ENCODE results near the gene NPPA.
"Not testable (repeated sequence)": the region's sequence is repeated elsewhere in the genome, so short reads cannot be mapped to it uniquely, and the experiment has no call there.

NPPA gene

DNA sequence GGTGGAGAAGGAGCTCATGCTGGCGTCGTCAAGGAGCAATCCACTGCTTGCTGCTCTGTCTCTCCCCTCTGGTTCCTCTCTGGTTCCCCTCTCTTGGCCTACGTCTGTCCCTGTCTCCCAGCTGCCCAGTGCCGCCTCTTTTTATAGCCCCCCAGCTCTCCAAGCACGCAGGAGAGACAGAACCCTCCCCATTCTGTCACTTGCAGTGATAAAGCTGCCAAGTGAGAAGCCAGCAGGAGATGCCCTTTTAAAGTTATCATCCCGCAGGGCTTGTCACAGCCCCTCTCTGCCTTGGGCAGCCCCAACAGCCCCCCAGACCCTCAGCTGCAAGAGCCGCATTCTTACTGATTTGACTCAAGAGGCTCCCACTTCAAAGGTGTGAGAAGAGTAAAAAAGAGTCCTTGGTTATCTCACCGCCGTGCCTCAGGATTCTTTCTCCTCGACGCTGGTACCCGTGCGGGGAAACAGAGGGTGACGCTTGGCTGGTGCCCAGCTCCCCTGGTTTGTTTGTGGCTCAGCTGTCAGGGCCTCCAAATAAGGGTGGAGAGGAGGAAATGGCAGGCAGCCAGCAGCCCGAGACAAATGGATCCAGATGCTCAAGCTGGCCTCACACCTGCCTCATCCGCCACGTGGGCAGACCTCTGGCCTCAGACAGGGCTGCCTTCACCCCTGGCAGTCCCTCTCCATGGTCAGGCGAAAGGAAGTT is at the start of gene NPPA:
TSS of gene NPPA (minus strand) at position 117 of the 706 bp plus-strand sequence. CDS start at position 18, 99 bp downstream.
- no peak for DNase-seq

GRCh38 chr1:11894501-11894900 is 46.9 kb upstream of the NPPA start:
- DNase-seq, result not testable (repeated sequence)

GRCh38 chr1:11893907-11894251 is 46.3 kb upstream of the NPPA start:
- peak; percentile 8 for DNase-seq

- no peak for DNase-seq
These were observed 44.0 kb upstream of the NPPA start for GRCh38 chr1:11891433-11892186.

- no peak for DNase-seq
These were observed 41.3 kb upstream of the NPPA start for GRCh38 chr1:11888877-11889208.

- DNase-seq, result no peak
These were observed 40.8 kb upstream of the NPPA start for GRCh38 chr1:11888206-11888876.

- DNase-seq, result no peak
These were observed 40.1 kb upstream of the NPPA start for GRCh38 chr1:11887666-11888007.

GRCh38 chr1:11886986-11887665 is 39.5 kb upstream of the NPPA start:
- no peak for DNase-seq

- DNase-seq, result no peak
These were observed 38.3 kb upstream of the NPPA start for GRCh38 chr1:11885916-11886315.

- DNase-seq, result no peak
These were observed 35.4 kb upstream of the NPPA start for GRCh38 chr1:11882814-11883538.

DNA sequence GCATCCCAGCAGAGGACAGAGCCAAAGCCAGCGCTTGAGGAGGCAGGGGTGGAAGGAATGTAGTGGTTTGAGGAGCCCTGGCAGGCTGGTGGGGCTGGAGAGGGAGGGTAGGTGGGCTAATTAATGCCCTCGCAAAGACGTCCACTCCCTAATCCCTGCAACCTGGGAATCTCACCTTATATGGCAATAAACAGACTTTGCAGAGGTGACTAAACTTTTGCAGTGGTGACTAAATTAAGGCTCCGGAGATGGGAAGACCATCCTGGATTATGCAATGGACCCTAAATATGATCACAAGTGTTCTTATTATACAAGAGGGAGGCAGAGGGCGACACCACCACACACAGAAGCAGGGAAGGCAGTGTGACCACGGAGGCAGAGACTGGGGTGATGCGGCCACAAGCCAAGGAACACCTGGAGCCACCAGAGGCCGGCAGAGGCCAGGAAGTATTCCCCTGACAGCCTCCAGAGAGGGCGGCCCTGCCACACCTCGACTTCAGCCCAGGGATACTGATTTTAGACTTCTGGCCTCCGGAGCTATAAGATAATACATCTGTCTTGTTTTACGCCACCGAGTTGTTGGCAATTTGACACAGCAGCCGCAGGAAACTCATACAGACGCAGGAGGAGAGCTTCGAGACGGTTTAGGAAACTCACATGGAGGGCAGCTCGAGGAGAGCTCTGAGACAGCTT is 34.3 kb upstream of the NPPA start:
- DNase-seq, result no peak

- no peak for DNase-seq
These were observed 33.5 kb upstream of the NPPA start for GRCh38 chr1:11880911-11881748.

DNA sequence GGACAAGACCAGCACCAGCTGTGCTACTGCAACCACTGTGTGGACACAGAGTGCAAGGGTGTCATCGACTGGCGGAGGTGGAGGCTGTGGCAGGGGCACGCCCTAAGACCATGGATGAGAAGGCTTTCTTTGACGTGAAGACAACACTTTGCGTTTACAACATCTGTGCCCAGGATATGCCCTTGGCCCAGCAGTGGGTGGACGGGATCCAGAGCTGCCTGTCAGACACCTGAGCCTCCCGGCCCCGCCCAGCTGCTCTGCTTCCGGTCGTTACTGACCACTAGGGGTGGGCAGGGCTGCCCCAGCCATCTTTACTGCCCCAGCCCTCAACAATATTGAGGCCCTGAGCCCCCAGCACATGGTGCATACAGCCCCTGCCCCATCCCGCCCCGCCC is 32.6 kb upstream of the NPPA start:
- DNase-seq, result no peak

- no peak for DNase-seq
These were observed 32.0 kb upstream of the NPPA start for GRCh38 chr1:11879311-11880180.

- DNase-seq, result no peak
These were observed 31.3 kb upstream of the NPPA start for GRCh38 chr1:11878891-11879190.

GRCh38 chr1:11878081-11878890 is 30.7 kb upstream of the NPPA start:
- no peak for DNase-seq

DNA sequence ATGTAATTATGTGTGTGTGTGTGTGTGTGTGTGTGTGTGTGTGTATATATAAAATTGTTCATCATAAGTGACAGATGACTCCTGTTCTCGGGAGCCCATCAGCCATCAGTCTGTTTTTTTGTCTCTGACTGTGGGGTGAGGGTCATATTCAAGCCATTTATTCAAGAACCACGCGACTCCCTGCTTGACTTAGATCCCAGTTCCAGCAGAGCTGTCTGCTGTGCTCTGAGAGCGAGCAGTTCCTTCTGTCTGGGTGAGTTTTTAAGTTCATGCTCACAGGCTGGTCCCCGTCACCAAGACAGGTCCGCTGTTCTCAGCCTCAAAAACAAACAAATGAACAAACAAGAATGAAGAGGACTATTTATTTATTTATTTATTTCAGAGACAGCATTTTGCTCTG is 29.5 kb upstream of the NPPA start:
- DNase-seq, result no peak

- DNase-seq, result no peak
These were observed 27.5 kb upstream of the NPPA start for GRCh38 chr1:11875094-11875493.

- DNase-seq, result no peak
These were observed 27.0 kb upstream of the NPPA start for GRCh38 chr1:11874624-11875023.

GRCh38 chr1:11874258-11874562 is 26.6 kb upstream of the NPPA start:
- DNase-seq, result no peak
